Psoas muscle (tissue), 8 donors: ENCODE results near the gene AFAP1. TPM values are rescaled to one million over a fixed set of nuclear protein-coding genes. Genes with fewer than 3 reads are reported as not detected.

Experiments
- ATAC-seq, 4 donors: fragments of 200-7000 bp; cut with Tn5 transposase; one replicate each; pipeline ENCODE4 v1.9.1; 2020; ENCODE audit warnings: moderate library complexity in 3 of 4, mild to moderate bottlenecking in 2 of 4
- DNase-seq, 2 donors: peaks; one replicate each; pipeline ENCODE4 v3.0.0-alpha.2; 2020
- H3K27ac ChIP-seq: fragments of 200-600 bp; one replicate; pipeline ENCODE4 v1.8.0; 2022
- H3K27me3 ChIP-seq, 3 donors: fragments of 200-600 bp in 1 of 3; one replicate each; pipeline versions ENCODE4 v1.6.1 to v1.8.0; 2013 to 2022; ENCODE audit warnings: low read length in 2 of 3, mild to moderate bottlenecking in 2 of 3, moderate library complexity in 1 of 3; ENCODE audit not compliant: insufficient read depth in 3 of 3
- H3K36me3 ChIP-seq, 2 donors: fragments of 200-600 bp in 1 of 2; one replicate each; pipeline versions ENCODE4 v1.6.1 to v1.8.0; 2013 to 2022; ENCODE audit warnings: low read depth in 1 of 2, mild to moderate bottlenecking in 1 of 2, moderate library complexity in 1 of 2; ENCODE audit not compliant: insufficient read depth in 1 of 2
- H3K4me1 ChIP-seq: fragments of 200-600 bp; one replicate; pipeline ENCODE4 v1.8.0; 2022
- H3K4me3 ChIP-seq: fragments of 200-600 bp; one replicate; pipeline ENCODE4 v1.8.0; 2022; ENCODE audit warnings: mild to moderate bottlenecking
- H3K9me3 ChIP-seq: fragments of 200-600 bp; one replicate; pipeline ENCODE4 v1.8.0; 2022
- CTCF ChIP-seq: fragments of 200-600 bp; IDR thresholded peaks from one replicate; pipeline ENCODE4 v1.8.0; 2022; ENCODE audit warnings: antibody characterized with exemption
- WGBS, 3 donors: extraction: QIAGEN DNeasy Blood & Tissue Kit; methylation state at CpG; one replicate each; pipeline versions ENCODE4 v1.1.6 to v1.1.7; 2013; 5-methylcytosine and 5-hydroxymethylcytosine counted together
- intact Hi-C, 2 donors: fragments of 100-400 bp; cut with DNase I; formaldehyde crosslinking; loops; one replicate each; pipeline versions ENCODE4 v1.11.0 to v1.14.2; 2022
- polyA plus RNA-seq, 3 donors: library from polyadenylated mRNA; stranded (reverse); fragments of 200-250 nt; gene quantifications; one replicate each; pipeline ENCODE4 v1.2.3, GENCODE V29; 2013
- total RNA-seq, 4 donors: library from RNA; stranded (reverse); fragmentation: NEBNext Ultra II Directional in 2 of 4; extraction: Animal tissue kit (Norgen Biotek cat#: 25700) in 2 of 4; gene quantifications; one replicate each; pipeline versions ENCODE4 v1.2.1 to v1.2.4, GENCODE V29; 2021 to 2023
- donor health status: healthy with polysubstance abuse.
- donor health status: DM: no; HTN: no; CAD: no; lungs with moderate emphysema.
- donor health status: Bipolar disorder and iron deficiency.
- donor health status: healthy.
- donor health status: DM: yes; HTN: yes; CAD: no.
- donor health status: DM: no; HTN: no; CAD: no.
- donor health status: DM: no; HTN: no; CAD: no.
- donor health status: DM: yes; HTN: yes; CAD: no.

The AFAP1 gene
- total and polyA plus RNA-seq, 7 donors: 1.3 to 11.4 (median 2.6) TPM

GRCh38 chr4:7828011-7828720, 111.5 kb downstream of the AFAP1 start:
- H3K36me3 ChIP-seq: no peaks in the 10 kb centered on the region
- H3K4me1 ChIP-seq: peaks cover 49% of the 10 kb centered on the region
- H3K4me3 ChIP-seq: no peak overlapping the region
- DNase-seq (peak; percentile 75 to 77), ATAC-seq (peak; percentile 63 to 88 (median 77))
- intact Hi-C loops: no loop called here
- H3K27me3 ChIP-seq: no peaks in the 10 kb centered on the region
- 37 to 51% (median 49%) methylated on average over 13 of the region's 13 CpGs for WGBS, 3 donors
- TF ChIP-seq CTCF: no peak
- H3K9me3 ChIP-seq: no peaks in the 10 kb centered on the region
- peak overlapping the region; percentile 87 for H3K27ac ChIP-seq

GRCh38 chr4:7827566-7827965, 112.1 kb downstream of the AFAP1 start:
- no peaks in the 10 kb centered on the region for H3K36me3 ChIP-seq
- H3K27me3 ChIP-seq: no peaks in the 10 kb centered on the region
- DNase-seq (no peak), ATAC-seq (no peak)
- intact Hi-C loops: no loop called here
- no peaks in the 10 kb centered on the region for H3K9me3 ChIP-seq
- no peak overlapping the region for H3K4me3 ChIP-seq
- WGBS, 3 donors: 92 to 99% (median 97%) methylated on average over 11 of the region's 11 CpGs
- TF ChIP-seq CTCF: no peak
- H3K4me1 ChIP-seq: peaks cover 51% of the 10 kb centered on the region
- peak overlapping the region; percentile 87 for H3K27ac ChIP-seq

GRCh38 chr4:7826909-7827306, 112.8 kb downstream of the AFAP1 start:
- Histone ChIP-seq H3K27ac (no peak overlapping the region), H3K4me1 (peaks cover 47% of the 10 kb centered on the region), H3K36me3 (no peaks in the 10 kb centered on the region), H3K27me3 (no peaks in the 10 kb centered on the region), H3K4me3 (no peak overlapping the region), H3K9me3 (no peaks in the 10 kb centered on the region)
- intact Hi-C loops: no loop called here
- ATAC-seq: no peak
- TF ChIP-seq CTCF: no peak
- DNase-seq: no peak
- whole genome bisulfite sequencing, 3 donors: 95 to 98% (median 95%) methylated on average over 11 of the region's 11 CpGs

GRCh38 chr4:7826176-7826908, 113.3 kb downstream of the AFAP1 start:
- H3K27ac ChIP-seq: no peak overlapping the region
- DNase-seq (no peak), ATAC-seq (no peak)
- no peak overlapping the region for H3K4me3 ChIP-seq
- WGBS, 3 donors: 81 to 83% (median 81%) methylated on average over 12 of the region's 12 CpGs
- H3K36me3 ChIP-seq: no peaks in the 10 kb centered on the region
- intact Hi-C loops: no loop called here
- no peak for TF ChIP-seq CTCF
- H3K4me1 ChIP-seq: peaks cover 49% of the 10 kb centered on the region
- H3K27me3 ChIP-seq: no peaks in the 10 kb centered on the region
- no peaks in the 10 kb centered on the region for H3K9me3 ChIP-seq
